GM10266 (cell line): Measurements from ENCODE around the gene MKRN1.
"Not testable (repeated sequence)": the region's sequence is repeated elsewhere in the genome, so short reads cannot be mapped to it uniquely, and the experiment has no call there.

Experiments
- DNase-seq: peaks from one replicate; pipeline ENCODE4 v3.0.0; 2012; ENCODE audit errors: extremely low spot score
- TF ChIP-seq, protein P1 (sequence below): IDR thresholded peaks from 2 replicates; pipeline ENCODE4 v1.5.1; 2012; ENCODE audit warnings: mild to moderate bottlenecking, low read depth; ENCODE audit not compliant: control insufficient read depth, insufficient read depth; ENCODE audit errors: missing control alignments

Gene MKRN1

DNA sequence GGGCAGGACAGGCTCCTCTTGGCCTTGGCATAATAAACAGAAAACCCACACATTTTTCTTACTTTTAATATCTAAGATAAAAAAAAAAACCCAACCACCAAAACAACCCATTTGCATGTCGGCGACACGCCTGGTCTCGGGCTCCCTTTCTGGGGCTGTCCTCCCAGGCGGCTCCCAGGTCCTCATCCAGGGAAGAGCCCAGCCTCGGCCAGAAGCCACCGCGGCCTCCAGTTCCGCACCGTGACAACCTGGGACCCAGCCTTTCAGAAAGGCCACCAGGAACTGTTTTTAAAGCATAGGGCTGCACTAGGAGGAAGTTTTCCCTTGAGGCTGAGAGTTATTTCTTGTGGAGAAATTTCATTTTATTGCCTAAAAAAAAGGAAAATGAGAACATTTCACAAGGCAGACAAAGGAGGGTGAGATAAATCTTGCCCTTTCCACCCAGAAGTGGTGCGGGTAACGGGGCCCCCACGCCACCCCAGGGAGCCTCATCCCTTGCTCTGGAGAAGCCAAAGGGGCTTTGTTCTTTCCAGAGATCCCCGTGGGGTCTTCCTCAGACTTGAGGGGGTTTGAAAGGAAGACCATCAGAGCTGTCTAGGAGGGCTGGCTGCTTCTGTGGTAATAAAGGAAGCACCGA is 39.2 kb upstream of the MKRN1 start:
- DNase-seq, result no peak
- TF ChIP-seq, protein P1, sequence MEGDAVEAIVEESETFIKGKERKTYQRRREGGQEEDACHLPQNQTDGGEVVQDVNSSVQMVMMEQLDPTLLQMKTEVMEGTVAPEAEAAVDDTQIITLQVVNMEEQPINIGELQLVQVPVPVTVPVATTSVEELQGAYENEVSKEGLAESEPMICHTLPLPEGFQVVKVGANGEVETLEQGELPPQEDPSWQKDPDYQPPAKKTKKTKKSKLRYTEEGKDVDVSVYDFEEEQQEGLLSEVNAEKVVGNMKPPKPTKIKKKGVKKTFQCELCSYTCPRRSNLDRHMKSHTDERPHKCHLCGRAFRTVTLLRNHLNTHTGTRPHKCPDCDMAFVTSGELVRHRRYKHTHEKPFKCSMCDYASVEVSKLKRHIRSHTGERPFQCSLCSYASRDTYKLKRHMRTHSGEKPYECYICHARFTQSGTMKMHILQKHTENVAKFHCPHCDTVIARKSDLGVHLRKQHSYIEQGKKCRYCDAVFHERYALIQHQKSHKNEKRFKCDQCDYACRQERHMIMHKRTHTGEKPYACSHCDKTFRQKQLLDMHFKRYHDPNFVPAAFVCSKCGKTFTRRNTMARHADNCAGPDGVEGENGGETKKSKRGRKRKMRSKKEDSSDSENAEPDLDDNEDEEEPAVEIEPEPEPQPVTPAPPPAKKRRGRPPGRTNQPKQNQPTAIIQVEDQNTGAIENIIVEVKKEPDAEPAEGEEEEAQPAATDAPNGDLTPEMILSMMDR, result no peak

DNA sequence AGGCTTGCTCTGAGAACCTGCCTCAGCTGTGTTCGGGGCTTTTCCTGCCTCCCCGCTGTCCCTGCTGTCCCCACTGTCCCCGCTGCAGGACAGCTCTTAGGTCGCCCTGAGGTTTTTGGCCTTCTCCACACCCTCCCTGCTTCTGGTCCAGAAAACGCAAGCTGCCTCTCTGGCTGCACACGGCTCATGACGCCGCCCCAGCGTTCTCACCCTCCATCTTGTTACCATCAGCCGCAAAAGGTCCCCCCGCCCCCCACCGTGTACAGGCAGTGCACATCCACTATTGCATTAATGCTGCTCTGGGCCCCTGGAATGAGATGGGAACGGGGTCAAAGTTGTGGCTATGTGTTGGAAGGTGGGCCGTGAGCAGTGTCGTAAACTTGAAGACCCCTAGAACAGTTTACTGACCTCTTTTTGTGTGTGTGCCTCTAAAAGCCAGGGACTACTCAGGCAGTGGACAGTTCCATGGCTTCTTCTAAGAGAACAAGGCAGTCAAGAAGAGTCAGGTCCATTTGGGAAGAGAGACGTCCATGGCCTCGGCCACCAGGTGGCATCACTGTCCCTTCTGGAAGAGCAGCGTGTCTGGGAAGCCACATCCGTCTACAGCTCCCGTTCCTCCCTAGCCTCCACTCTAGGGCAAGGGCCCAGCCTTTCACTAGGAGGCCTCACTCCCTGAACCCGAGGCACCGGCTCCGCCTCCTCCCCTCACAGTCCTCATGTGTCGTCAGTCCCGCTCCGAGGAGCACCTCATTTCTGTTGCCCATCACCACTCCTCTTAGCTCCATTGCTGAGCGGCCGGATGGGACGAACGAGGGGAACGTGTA is 38.5 kb upstream of the MKRN1 start:
- DNase-seq, result peak; percentile 73
- TF ChIP-seq, protein P1, result peak; percentile 84

DNA sequence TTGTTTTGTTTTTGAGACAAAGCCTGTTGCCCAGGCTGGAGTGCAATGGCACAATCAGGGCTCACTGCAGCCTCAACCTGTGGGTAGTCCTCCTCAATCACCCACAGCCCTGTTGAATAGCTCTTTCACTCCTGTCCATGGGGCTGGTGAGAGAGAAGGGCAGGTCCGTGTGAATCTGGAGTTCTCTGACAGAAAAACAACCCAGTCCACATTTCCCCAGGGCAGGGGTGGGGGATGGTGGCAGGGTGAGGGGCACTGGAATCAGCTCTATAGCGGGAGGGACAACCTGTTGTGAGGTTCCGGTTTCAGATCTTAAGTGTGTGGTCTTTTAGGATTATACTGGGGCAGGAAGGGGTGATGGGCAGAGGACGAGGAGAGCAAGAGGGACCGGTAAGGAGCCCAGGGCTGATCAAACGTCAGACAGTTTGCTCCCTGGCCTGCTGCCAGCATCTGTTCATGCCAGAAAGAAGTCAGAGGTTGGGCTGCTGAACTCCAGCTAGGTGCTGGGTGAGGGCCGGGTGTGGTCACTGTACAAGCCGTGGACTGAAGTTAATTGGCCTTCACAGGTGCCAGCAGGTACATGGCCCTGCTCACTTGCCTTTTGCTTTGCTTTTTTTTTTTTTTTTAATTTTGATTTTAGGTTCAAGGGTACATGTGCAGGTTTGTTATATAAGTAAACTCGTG is 33.2 kb upstream of the MKRN1 start:
- no peak for DNase-seq
- TF ChIP-seq, protein P1, result no peak

DNA sequence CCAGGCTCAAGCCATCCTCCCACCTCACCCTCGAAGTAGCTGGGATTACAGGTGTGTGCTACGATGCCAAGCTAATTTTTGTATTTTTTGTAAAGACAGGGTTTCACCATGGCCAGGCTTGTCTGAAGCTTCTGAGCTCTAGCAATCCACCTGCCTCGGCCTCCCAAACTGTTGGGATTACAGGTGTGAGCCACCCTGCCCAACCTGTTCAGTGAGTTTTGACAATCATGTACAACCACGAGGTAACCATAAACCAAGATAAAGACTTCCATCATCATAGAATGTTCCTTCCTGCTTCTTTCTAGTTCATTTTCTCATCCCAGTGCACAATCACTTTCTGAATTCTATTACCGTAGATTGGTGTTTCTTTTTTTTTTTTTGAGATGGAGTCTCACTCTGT is 30.5 kb upstream of the MKRN1 start:
- DNase-seq, result no peak
- TF ChIP-seq, protein P1, result no peak

DNA sequence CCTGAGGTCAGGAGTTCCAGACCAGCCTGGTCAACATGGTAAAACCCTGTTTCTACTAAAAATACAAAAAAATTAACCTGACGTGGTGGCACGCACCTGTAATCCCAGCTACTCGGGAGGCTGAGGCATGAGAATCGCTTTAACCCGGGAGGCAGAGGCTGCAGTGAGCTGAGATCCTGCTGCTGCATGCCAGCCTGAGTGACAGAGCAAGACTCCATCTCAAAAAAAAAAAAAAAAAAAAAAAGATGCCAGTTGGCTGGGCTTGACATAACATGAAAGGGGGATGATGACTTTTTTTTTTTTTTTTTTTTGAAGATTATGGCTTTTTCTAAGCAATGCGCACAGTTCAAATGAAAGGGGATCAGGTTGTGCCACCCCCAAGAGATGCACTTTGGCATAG is 28.3 kb upstream of the MKRN1 start:
- DNase-seq, result not testable (repeated sequence)

DNA sequence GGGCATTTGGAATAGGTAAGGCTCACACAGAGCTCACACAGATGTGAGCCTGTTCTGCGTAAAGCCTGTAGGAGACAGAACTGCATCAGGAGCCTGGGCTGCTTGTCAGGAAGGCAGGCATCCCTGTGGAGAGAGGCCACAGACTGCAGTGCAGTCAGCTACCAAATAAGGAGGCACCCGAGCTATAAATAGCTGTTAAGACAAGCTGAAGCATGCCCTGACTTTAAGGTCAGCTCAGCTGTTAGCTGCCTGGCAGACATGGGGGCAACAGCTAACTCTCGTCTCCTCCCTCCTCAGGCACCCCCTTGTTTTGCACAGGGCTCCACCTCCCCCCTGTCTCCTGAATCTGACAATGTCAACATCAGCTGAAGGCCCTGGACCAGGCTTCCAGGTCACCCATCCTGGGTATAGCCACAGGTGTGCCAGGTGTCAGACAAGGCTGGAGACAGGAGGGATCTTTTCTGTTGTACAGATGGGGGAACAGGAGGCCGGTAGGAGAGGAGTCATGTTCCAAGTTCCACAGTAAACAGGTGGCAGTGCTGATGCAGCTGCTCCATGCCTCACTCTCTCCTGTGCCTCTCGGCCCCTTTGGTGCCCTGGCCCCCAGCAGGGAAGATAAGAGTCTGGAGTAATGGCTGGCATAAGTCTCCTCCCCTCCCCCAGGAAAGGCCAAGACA is 27.6 kb upstream of the MKRN1 start:
- TF ChIP-seq, protein P1, result no peak
- no peak for DNase-seq

DNA sequence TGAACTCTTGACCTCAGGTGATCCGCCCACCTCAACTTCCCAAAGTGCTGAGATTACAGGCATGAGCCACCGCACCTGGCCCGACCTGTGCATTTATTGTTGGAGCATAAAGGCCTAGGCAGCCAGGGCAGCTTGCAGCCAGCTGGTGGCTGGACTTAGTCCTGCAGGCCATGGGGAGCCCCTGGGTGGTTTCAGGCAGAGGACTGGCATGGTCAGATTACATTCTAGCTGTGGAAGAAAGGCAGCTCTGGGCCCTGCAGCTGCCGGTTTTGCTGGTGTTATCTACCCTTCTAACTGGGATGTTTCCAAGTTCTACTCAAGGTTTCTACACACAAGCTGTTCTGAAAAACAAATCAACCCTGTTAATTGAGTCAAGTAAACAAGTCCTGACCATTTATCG is 22.7 kb upstream of the MKRN1 start:
- TF ChIP-seq, protein P1, result no peak

DNA sequence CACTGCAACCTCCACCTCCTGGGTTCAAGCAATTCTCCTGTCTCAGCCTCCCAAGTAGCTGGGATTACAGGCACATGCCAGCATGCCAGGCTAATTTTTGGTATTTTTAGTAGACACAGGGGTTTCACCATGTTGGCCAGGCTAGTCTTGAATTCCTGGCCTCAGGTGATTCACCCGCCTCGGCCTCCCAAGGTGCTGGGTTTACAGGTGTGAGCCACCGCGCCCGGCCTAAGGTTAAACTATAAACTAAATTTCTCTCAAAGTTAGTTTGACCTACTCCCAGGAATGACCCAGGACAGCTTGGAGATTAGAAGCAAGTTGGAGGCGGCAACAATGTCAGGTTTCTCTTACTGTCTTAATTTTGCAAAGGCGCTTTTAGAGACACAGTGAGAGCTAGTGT is 18.5 kb upstream of the MKRN1 start:
- DNase-seq, result not testable (repeated sequence)

More for the DNA sequence above, 22.7 kb upstream of the MKRN1 start:
- no peak for DNase-seq
